GM18867 (cell line): ENCODE data around the gene TRIP11.

Experiments
- ATAC-seq: cut with Tn5 transposase; IDR thresholded peaks from one replicate; pipeline ENCODE4 v1.9.1; 2021; ENCODE audit warnings: mild to moderate bottlenecking, moderate library complexity; ENCODE audit not compliant: unreplicated experiment

TRIP11 gene

DNA sequence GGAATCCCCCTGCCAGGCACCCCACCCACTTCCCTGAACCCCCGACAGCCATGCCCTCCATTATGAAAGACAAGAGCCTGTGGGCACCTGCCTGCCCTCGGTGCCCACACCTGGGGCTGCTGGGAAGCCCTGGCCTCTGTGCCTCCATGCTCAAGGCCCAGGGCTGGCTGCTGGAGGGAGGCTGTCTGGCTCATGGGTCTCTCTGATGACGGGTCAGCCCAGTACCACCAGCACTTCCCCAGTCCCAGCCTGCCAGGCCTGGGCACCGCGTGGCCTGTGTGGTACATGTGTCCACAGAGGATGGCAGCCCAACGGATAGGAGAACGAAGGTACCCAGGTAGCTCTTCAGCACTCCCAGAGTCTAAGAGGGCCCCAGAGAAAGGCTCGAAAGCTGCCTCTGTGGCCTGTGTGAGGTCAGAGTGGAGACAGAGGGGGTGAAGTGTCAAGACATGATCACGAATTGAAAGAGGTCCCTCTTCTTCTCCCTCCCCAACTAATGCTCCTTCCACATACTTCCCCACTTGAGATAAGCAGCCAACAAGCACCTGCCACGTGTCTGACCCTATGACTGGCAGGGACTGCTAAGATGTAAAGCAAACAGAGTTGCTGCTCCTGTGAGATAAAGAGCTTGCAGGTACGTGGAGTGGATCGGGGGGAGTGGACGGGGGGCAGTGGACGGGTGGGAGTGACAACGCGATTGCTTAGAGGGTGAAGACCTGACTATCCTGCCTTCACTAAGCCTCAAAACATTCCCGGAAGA lies 113.5 kb downstream of the TRIP11 start:
- no peak for ATAC-seq

DNA sequence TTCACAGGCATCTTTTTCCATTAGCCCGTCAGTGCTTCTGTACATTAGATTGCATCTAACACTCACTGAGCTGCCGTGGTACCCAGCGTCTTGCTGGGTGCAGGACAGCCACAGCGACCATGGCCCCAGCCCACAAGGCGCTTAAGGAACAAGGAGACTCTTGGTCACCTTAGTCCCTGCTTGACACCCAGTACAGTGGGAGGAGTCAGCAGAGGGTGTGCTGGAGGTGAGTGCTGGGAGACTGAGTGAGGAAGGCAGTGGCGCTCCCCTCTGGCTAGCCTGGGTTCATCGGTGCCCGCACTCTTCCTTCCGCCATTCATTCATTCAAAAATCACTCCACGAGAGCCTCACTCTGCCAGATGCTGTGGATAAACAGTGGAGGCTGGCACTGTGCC lies 114.1 kb downstream of the TRIP11 start:
- no peak for ATAC-seq

DNA sequence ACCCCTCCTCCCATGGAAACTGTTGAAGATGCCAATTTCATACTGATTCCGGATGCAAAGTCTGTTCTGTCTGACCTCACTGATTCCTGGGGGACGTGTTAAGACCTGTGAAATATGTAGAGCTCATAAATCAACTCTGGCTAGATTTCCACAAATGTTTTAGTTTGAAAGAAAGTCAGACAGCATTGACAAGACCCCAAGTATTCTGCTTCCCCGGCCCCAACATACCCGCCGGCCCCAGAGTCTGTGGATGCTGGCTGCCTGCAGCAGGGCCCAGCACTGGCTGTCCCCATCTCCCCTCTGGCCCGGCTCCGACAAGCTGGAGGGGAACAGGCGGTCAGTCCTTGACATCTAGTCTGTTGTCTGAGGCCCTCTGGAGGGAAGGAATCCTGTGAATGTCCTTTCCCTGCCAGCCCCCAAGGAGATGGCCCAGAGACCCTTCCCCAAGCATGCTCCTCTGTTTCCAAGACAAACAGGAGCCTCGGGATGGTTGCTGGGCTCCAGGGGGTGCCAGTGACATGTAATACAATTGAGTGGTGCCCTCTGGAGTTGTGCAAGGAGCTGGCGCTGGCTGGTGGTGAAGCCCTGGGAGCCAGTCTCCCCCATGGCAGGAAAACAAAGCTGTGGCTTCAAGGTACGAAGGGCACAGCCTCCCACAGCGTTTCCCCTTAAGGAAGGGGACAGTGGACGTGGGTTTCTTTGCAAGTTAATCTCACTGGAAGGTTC lies 114.7 kb downstream of the TRIP11 start:
- ATAC-seq, result no peak

DNA sequence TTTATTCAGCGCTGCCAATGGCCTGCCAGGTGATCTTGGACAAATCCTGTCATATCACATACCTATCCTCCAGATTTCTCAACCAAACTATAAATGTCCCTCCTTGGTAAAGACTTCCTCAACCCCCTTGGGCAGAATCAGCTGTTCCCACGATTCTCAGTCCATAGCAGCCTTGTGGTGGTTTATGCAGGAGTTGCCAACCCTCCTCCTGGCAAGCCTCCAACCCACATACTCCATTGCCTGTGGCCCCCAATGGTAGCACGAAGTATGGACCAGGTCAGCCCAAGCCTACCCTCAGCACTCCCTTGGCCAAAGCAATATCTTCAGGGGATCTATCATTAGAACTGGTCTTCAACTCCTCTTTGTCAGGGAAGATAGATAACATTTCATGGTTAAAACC lies 119.3 kb downstream of the TRIP11 start:
- no peak for ATAC-seq

DNA sequence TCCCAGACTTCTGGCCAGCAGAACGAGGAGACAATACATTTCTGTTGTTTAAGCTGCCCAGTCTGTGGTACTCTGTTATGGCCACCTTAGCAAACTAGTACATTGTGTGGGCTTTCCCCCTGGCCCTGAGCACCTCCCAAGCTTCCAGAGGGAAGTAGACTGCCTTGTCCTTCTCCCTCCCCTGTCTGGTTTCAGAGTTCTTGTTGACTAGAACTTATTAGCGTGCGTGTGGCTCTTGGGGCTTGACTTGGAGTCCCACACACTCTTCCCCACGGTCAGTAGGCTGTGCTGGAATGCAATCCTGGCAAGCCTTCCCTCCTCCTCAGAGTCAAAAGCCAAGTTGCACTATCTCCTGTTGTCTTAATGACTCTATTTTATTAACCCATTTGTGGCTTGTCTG lies 120.0 kb downstream of the TRIP11 start:
- ATAC-seq, result no peak

DNA sequence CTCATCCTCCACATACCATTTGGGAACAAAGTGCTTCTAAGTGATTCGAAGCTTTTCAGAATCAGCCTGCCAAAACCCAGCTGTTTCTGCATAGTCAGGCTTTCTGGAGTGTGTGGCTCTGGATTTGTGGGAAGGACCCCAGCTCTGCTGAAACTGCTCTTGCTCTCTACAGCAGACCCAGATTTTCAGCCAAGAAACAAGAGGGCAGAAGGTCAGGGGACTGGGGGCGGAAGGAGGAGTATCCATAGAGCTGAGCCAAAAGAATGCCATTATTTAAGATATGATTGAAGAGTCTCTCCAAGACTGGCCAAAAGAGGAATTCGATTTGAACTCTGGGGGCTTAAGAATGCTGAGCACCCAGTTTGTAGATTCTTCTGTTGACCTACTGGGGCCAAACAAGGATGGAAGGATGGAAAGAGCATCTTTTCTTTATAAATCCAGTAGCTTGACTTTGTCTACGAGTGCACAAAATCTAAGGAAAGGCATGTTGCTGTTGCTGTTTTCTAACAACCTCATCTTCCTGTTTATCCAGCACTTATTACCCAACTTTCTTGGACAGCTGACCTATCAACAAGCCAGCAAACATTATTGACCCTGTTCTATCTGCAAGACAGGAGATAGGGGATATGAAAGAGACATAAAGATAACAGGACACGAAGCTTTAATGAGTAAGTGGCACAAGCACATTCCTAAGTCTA lies 121.5 kb downstream of the TRIP11 start:
- ATAC-seq, result no peak
